Caco-2 (cell line): Measurements from ENCODE around the gene RGS14. TPM values are rescaled to one million over a fixed set of nuclear protein-coding genes. Genes with fewer than 3 reads are reported as not detected.
A peak's percentile ranks its signal among the peaks of the same experiment; 100 is the strongest.

Experiments
- BruUV-seq: library from RNA; stranded (reverse); fragments of 400-500 nt; replicated peaks from 2 replicates; lab custom pipeline; 2021; lab: Mats Ljungman, UMichigan
- CTCF ChIA-PET: fragments of 300-600 bp; sonication (Branson Sonifier 250); formaldehyde crosslinking; loops from one replicate; lab custom pipeline; 2022; ENCODE audit warnings: antibody characterized with exemption; lab: Charles Lee
- POLR2A ChIA-PET: fragments of 300-600 bp; sonication (Branson Sonifier 250); formaldehyde crosslinking; loops from one replicate; lab custom pipeline; 2022; ENCODE audit warnings: antibody characterized with exemption; lab: Charles Lee
- DNase-seq, 2 experiments: peaks; one replicate each; pipeline versions ENCODE4 v3.0.0 to v3.0.0-alpha.2; 2020 to 2022
- H3K27me3 ChIP-seq: replicated peaks from 2 replicates; pipeline ENCODE4 v1.6.0; 2011; ENCODE audit warnings: low read length; ENCODE audit not compliant: control insufficient read depth, insufficient read depth
- H3K36me3 ChIP-seq: 2 replicates; pipeline ENCODE4 v1.5.1; 2011; ENCODE audit warnings: low read length; ENCODE audit not compliant: control insufficient read depth, insufficient read depth
- H3K4me1 ChIP-seq: fragments of 250-450 bp; sonication (Bioruptor Pico); 2 replicates; pipeline ENCODE4 v1.5.1; 2020; ENCODE audit warnings: mild to moderate bottlenecking
- H3K4me3 ChIP-seq: 2 replicates; pipeline ENCODE4 v1.5.1; 2011; ENCODE audit warnings: low read depth, mild to moderate bottlenecking, control low read depth, low read length
- H3K9me3 ChIP-seq: fragments of 250-450 bp; sonication (Bioruptor Pico); 2 replicates; pipeline ENCODE4 v1.5.1; 2020; ENCODE audit warnings: mild to moderate bottlenecking, moderate library complexity
- H3K27ac Mint-ChIP-seq: one replicate; pipeline ENCODE4 v1.8.0; 2022; ENCODE audit warnings: mixed read lengths; ENCODE audit not compliant: unreplicated experiment
- H3K27me3 Mint-ChIP-seq: one replicate; pipeline ENCODE4 v1.8.0; 2022; ENCODE audit warnings: mixed read lengths; ENCODE audit not compliant: insufficient read depth, unreplicated experiment
- H3K36me3 Mint-ChIP-seq: one replicate; pipeline ENCODE4 v1.8.0; 2022; ENCODE audit warnings: mild to moderate bottlenecking, mixed read lengths; ENCODE audit not compliant: insufficient read depth, unreplicated experiment
- H3K4me1 Mint-ChIP-seq: one replicate; pipeline ENCODE4 v1.8.0; 2022; ENCODE audit warnings: low read depth, mixed read lengths; ENCODE audit not compliant: unreplicated experiment
- H3K4me3 Mint-ChIP-seq: one replicate; pipeline ENCODE4 v1.8.0; 2022; ENCODE audit warnings: mild to moderate bottlenecking, moderate library complexity, mixed read lengths; ENCODE audit not compliant: unreplicated experiment
- H3K9me3 Mint-ChIP-seq: one replicate; pipeline ENCODE4 v1.8.0; 2022; ENCODE audit warnings: mixed read lengths; ENCODE audit not compliant: unreplicated experiment
- CTCF ChIP-seq, 2 experiments: fragments of 200-600 bp in 1 of 2; IDR thresholded peaks; 1 replicate in 1 of 2; 2 replicates in 1 of 2; pipeline versions ENCODE4 v1.5.1 to v1.8.0; 2011 to 2022; ENCODE audit warnings: antibody characterized with exemption in 1 of 2, control low read depth in 1 of 2, inconsistent platforms in 1 of 2, low read depth in 1 of 2, low read length in 1 of 2, mild to moderate bottlenecking in 1 of 2, moderate library complexity in 1 of 2; ENCODE audit not compliant: insufficient read depth in 1 of 2, severe bottlenecking in 1 of 2, unreplicated experiment in 1 of 2
- intact Hi-C: fragments of 100-400 bp; cut with micrococcal nuclease; formaldehyde crosslinking; loops from one replicate; pipeline ENCODE4 v1.10.0; 2022; ENCODE audit not compliant: unreplicated experiment
- total RNA-seq: library from RNA; stranded (reverse); gene quantifications from 2 replicates; pipeline ENCODE4 v1.2.3, GENCODE V29; 2022

RGS14 gene
- total RNA-seq, 1 experiment from 2014 or later, result 15.2 TPM

GRCh38 chr5:177403102-177403791, 45.5 kb downstream of the RGS14 start:
- no peaks in the 10 kb centered on the region for H3K9me3 ChIP-seq
- no TSS peak for BruUV-seq
- POLR2A ChIA-PET, result interaction anchor here (0.7 to 3.6 kb wide), 11 partner anchors 13 to 91 kb away, joined by 3 to 32 read pairs (median 4); partner anchors contain the start of genes GRK6 and LMAN2
- CTCF ChIA-PET, result interaction anchor here (0.6 to 5.1 kb wide), 26 partner anchors 10 to 316 kb away, joined by 3 to 148 read pairs (median 8); partner anchors contain the start of genes FGFR4, GRK6, PDLIM7 and PRR7
- peaks cover 6% of the 10 kb centered on the region for H3K4me1 Mint-ChIP-seq
- H3K27me3 Mint-ChIP-seq, result no peaks in the 10 kb centered on the region
- H3K4me1 ChIP-seq, result peaks cover 6% of the 10 kb centered on the region
- peak overlapping the region; percentile 88 for H3K4me3 ChIP-seq
- H3K9me3 Mint-ChIP-seq, result no peaks in the 10 kb centered on the region
- H3K27ac Mint-ChIP-seq, result peak overlapping the region; percentile 50
- DNase-seq, result peak; percentile 56 to 60
- H3K36me3 Mint-ChIP-seq, result peaks cover 6% of the 10 kb centered on the region
- TF ChIP-seq CTCF (IDR thresholded peaks at IDR 0.05; ENCODE audit: insufficient read depth in 1 of 2, low read depth in 1 of 2, low read length in 1 of 2, severe bottlenecking in 1 of 2, unreplicated experiment in 1 of 2), result no peak
- intact Hi-C loops, result loop anchor here (2.0 kb wide), 1 partner anchor 94 kb away; the partner anchor contains the start of gene PDLIM7
- H3K27me3 ChIP-seq, result no peaks in the 10 kb centered on the region
- no peaks in the 10 kb centered on the region for H3K36me3 ChIP-seq
- peak overlapping the region; percentile 93 for H3K4me3 Mint-ChIP-seq

GRCh38 chr5:177403792-177404640, 46.3 kb downstream of the RGS14 start:
- CTCF ChIA-PET, result interaction anchor here (0.5 to 5.1 kb wide), 29 partner anchors 10 to 317 kb away, joined by 3 to 148 read pairs (median 8); partner anchors contain the start of genes DBN1, FGFR4, GRK6 and PDLIM7
- intact Hi-C loops, result loop anchor here (1.0 to 2.0 kb wide), 6 partner anchors 22 to 97 kb away; partner anchors contain the start of genes GRK6, PDLIM7 and PRR7
- Mint-ChIP-seq H3K4me1 (peaks cover 6% of the 10 kb centered on the region), H3K27me3 (no peaks in the 10 kb centered on the region), H3K36me3 (peaks cover 6% of the 10 kb centered on the region), H3K9me3 (no peaks in the 10 kb centered on the region), H3K27ac (peak overlapping the region; percentile 59), H3K4me3 (peak overlapping the region; percentile 93)
- peak; percentile 65 to 86 for TF ChIP-seq CTCF (IDR thresholded peaks at IDR 0.05; ENCODE audit: insufficient read depth in 1 of 2, low read depth in 1 of 2, low read length in 1 of 2, severe bottlenecking in 1 of 2, unreplicated experiment in 1 of 2)
- peak; percentile 87 to 89 for DNase-seq
- no TSS peak for BruUV-seq
- Histone ChIP-seq H3K4me1 (peaks cover 6% of the 10 kb centered on the region), H3K9me3 (no peaks in the 10 kb centered on the region), H3K27me3 (no peaks in the 10 kb centered on the region), H3K4me3 (peak overlapping the region; percentile 88), H3K36me3 (no peaks in the 10 kb centered on the region)
- POLR2A ChIA-PET, result interaction anchor here (0.5 to 3.6 kb wide), 9 partner anchors 14 to 145 kb away, joined by 3 to 32 read pairs (median 4); partner anchors contain the start of gene GRK6
